T-helper 2 cell (primary cell): ENCODE measurements around the gene SCLT1.

Experiments
- DNase-seq, 5 experiments: peaks; one replicate each; pipeline versions ENCODE4 v3.0.0 to v3.0.0-alpha.2; 2012 to 2022

SCLT1 gene

DNA sequence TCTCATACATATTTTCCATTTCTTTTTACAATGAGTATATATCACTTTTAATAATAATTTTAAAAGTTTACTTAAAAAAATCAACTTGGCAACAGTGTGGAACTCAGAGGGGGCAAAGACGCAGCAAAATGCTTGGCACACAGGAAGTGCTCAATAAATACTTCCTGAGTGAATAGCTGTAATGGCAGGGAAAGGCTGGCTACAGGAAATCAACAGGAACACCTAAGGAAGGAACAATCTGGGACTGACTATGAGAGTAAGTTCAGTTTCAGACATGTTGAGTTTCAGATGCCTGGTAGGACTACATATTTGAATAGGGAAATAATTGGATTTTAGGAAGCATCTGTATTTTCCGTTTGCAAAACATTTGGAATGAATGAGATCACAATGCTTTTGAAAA lies 137.6 kb downstream of the SCLT1 start:
- no peak for DNase-seq

DNA sequence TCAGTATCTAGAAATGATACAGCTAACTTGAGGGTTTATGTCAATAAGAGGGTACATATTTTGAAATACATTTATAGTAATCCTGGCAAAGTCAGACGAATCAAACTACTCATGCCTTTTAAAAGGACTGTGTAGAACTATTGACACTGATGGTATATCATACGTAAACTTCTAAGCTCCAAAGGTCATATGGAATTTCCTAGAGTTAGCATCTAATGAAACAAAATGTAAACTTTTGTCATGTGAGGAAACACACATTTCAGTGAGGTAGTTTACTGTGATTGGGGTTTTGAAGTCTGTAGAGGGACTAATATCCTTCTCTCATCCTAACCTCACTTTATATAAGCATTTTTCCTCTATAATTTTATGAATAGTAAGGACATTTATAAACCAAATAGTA lies 138.4 kb downstream of the SCLT1 start:
- DNase-seq = no peak

GRCh38 chr4:128951316-128951715 lies 142.0 kb downstream of the SCLT1 start:
- no peak for DNase-seq

- DNase-seq = no peak
Measured at GRCh38 chr4:128950796-128951195, 142.5 kb downstream of the SCLT1 start.

- no peak for DNase-seq
Measured at GRCh38 chr4:128946916-128947315, 146.4 kb downstream of the SCLT1 start.

GRCh38 chr4:128942607-128943006 lies 150.7 kb downstream of the SCLT1 start:
- DNase-seq = no peak

GRCh38 chr4:128940971-128941370 lies 152.4 kb downstream of the SCLT1 start:
- no peak for DNase-seq

DNA sequence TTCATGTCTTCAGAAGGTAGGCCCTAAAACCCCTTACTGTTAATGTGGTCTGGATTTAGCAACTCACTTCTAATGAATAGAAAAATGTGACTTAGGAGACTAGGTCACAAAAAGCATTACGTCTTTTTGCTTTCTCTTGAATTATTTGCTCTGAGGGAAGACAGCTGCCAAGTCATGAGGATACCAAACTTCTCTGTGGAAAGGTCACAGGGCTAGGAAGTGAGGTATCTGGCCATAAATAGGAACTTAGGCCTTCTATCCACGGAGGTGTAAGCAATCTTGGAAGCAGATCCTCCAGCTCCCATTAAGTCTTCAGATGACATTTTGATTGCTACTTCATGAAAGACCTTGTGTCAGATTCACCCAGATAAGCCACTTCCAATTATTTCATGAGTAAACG lies 163.3 kb downstream of the SCLT1 start:
- DNase-seq = no peak

- DNase-seq = no peak
Measured at GRCh38 chr4:128924951-128925350, 168.4 kb downstream of the SCLT1 start.

DNA sequence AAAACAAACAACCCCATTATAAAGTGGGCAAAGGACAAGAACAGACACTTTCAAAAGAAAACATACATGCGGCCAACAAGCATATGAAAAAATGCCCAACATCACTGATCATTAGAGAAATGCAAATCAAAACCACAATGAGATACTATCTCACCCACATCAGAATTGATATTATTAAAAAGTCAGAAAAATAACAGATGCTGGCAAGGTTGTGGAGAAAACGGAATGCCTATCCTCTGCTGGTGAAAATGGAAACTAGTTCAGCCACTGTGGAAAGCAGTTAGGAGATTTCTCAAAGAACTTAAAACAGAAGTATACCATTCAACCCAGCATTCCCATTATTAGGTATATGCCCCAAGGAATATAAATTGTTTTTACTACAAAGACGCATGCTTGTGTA lies 171.4 kb downstream of the SCLT1 start:
- no peak for DNase-seq

DNA sequence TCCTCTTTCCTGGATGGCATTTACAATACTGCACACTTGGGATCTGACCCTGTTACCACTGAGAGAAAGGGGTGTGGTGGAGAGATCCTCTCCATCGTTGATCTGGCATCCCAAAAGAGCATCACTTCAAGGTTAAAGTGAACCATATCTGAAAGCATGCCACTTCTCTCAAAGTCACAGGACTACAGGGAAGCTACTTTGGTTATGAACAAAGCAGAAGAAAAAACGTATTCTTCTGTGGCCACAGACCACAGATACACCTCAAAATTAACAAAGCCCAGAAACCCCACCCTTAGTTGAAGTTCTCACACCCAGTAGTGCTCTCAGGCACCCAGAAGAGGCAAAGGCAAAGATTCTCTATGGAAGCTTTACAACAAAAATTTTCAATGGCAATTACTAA lies 175.6 kb downstream of the SCLT1 start:
- DNase-seq = peak in 2 of 5 experiments; percentile 4 to 62

GRCh38 chr4:128916832-128917231 lies 176.5 kb downstream of the SCLT1 start:
- no peak for DNase-seq

DNA sequence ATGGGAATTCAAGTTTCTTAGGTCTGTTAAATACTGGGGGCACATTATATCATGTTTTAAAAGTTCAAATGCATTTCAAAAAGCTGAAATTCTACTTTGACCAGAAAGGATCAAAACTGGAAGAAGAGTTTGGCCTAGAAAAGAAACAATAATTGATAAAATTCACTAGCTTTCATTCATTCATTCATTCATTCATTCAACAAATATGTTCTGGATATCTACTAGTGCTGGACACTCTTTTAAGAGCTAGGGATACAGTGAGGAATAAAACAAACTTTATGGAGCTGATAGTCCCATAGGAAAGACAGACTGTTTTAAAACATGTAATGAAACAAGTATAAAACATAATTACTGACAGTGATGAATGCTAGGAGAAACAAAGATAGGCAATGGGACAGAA lies 177.8 kb downstream of the SCLT1 start:
- DNase-seq = no peak

GRCh38 chr4:128913228-128913627 lies 180.1 kb downstream of the SCLT1 start:
- no peak for DNase-seq

GRCh38 chr4:128908735-128909134 lies 184.6 kb downstream of the SCLT1 start:
- no peak for DNase-seq

DNA sequence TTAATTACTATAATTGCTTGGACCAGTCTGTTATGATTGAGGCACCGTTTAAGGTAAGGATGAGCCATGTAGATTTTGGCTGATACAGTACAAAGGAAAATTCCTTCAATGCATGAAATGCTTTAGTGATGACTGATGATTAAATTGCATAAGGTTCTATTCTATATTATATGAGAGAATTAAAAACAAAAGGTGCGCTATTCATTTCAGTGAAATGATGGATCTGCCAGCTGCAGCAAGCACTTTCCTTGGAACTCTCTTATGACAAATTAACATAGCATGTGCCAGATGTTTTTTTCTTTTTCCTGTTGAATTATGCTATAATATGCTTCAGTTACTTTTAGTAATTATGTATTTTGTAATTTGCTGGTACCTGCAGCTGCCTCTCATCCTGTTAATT lies 185.4 kb downstream of the SCLT1 start:
- no peak for DNase-seq

DNA sequence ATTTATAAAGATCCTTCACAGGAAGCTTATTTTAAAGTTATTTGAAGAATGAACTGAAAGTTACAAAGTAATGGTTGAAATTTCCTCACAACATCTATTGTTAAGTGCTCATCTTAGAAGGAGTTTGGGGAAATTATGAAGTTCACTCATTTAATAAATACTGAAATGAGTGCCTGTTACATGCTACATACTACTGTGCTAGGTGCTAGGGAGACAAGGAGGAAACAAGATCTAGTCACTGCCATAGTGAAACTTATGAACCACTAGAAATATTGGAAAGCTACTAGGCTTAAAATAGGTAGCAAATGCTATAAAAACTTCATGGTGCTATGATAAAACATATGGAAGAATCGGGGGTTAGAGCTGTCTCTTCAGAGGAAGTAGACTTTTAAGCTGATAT lies 186.8 kb downstream of the SCLT1 start:
- no peak for DNase-seq

GRCh38 chr4:128904821-128905220 lies 188.5 kb downstream of the SCLT1 start:
- DNase-seq = no peak

- no peak for DNase-seq
Measured at GRCh38 chr4:128880662-128881061, 212.7 kb downstream of the SCLT1 start.

DNA sequence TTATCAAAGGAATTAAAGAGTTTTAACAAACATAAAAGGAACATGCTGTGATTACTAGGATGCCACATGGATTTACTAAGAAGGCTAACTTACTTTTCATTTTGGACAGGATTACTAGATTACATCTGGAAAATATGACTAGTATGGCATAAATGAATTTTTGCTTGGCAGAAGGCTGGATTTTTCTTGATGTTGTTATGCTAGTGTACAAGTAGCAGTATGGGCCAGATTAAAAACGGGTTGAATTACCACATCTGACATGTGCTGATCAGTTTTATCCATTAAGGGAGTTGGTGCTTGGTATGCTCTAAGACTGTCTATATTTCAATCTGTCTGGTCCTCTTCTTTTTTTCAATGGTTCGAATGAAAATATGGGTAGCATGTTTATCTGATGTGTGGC lies 213.4 kb downstream of the SCLT1 start:
- no peak for DNase-seq

- no peak for DNase-seq
Measured at GRCh38 chr4:128879283-128879682, 214.1 kb downstream of the SCLT1 start.

- no peak for DNase-seq
Measured at GRCh38 chr4:128877934-128878333, 215.4 kb downstream of the SCLT1 start.

GRCh38 chr4:128876200-128876599 lies 217.1 kb downstream of the SCLT1 start:
- no peak for DNase-seq

- no peak for DNase-seq
Measured at GRCh38 chr4:128871948-128872347, 221.4 kb downstream of the SCLT1 start.

GRCh38 chr4:128869776-128870509 lies 223.4 kb downstream of the SCLT1 start:
- peak in 1 of 5 experiments; percentile 56 for DNase-seq
